ENCODE data around the gene TMEM231. TPM values are rescaled to one million over a fixed set of nuclear protein-coding genes. Genes with fewer than 3 reads are reported as not detected.

The TMEM231 gene
- total and polyA plus RNA-seq, 2 of the 8 experiments (the other 6 are each of a cell fraction or from before 2014, with no cell fraction given), result 8.3 to 26.7 TPM

DNA sequence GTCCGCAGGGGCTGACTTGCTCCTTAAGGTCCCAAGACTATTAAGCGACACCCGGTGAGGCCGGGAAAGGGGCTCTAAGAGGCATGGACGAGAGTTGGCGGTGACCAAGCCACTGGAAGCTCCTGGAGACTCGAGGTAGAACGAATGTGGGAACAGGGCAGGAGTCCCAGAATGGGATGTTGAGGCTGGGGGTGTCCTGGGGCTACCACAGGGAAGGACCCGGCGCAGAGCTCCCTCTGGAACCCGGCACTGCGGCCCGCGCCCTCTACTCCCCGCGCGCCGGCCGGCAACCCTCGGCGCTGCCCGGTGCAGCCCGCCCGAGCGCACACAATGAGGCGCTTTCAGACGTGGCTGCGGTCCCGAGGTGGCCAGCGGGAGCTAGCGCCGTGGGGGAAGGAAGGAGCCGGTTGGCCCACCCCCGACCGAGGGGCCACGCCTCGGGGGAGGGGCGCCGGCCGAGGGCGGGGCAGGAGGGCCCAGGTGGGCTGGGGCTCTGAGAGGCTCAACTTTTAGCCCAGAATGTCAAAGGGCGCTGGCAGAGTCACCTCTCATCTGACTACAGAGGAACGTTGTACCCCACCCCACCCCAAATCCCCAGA lies 60.9 kb downstream of the TMEM231 start, which contains the start of gene CHST6:
TSS of gene CHST6 (minus strand) at position 366 of the 599 bp plus-strand sequence. CDS start 15,613 bp downstream, outside the sequence.
- H3K23ac ChIP-seq (ENCODE audit: insufficient read length), result no peak within 1 kb of the TSS
- H2BK15ac ChIP-seq (ENCODE audit: low read length), result no peak within 1 kb of the TSS
- H3K9me3 ChIP-seq (ENCODE audit: insufficient read depth in 2 of 2, low read depth in 1 of 2, low read length in 1 of 2), result no peaks in the 10 kb centered on the region
- H3K27me3 ChIP-seq (replicated peaks in 1 of 4; ENCODE audit: control insufficient read depth in 3 of 4, extremely low read depth in 1 of 4, insufficient read depth in 3 of 4, low read length in 3 of 4), result 0 out of 7 replicates have a peak, but pooled peaks cover 0 to 2% (median 0%) of the 10 kb centered on the region in 4 experiments
- ChIA-PET CTCF (ENCODE audit: partially characterized antibody) (interaction anchor here (0.8 to 5.6 kb wide), 10 partner anchors 8 to 74 kb away, joined by 3 to 56 read pairs (median 4); partner anchors contain the start of gene TMEM170A), POLR2A (ENCODE audit: partially characterized antibody) (interaction anchor here (0.6 to 3.8 kb wide), 27 partner anchors 8 to 1219 kb away, joined by 3 to 73 read pairs (median 4); partner anchors contain the start of genes CFDP1, TMEM170A and TMEM231)
- H3K23me2 ChIP-seq (ENCODE audit: low read depth, low read length), result peaks cover 6% of the 10 kb centered on the region; the same call in 1 of the 2 replicates
- H3K4me1 ChIP-seq (replicated peaks in 1 of 4; ENCODE audit: control insufficient read depth in 3 of 4, insufficient read depth in 4 of 4, low read length in 3 of 4), result peaks cover 0 to 6% (median under 1%) of the 10 kb centered on the region in 4 experiments; a peak in 3 of 7 replicates
- H3K79me1 ChIP-seq (ENCODE audit: low read depth, low read length), result peaks cover 3% of the 10 kb centered on the region; the same call in 1 of the 2 replicates
- FAIRE-seq, result no peak
- H4K5ac ChIP-seq (ENCODE audit: insufficient read length, low read depth, low read length), result peak within 1 kb of the TSS; percentile 35
- H3K27ac ChIP-seq (ENCODE audit: low read depth, low read length), result peak within 1 kb of the TSS; percentile 25; the same call in 1 of the 2 replicates
- peak within 1 kb of the TSS; percentile 88 for H3K18ac ChIP-seq (ENCODE audit: extremely low read depth, low read length)
- DNase-seq (ENCODE audit: low read depth in 1 of 2, low spot score in 2 of 2), result peak in 1 of 2 experiments; percentile 91
- H2BK5ac ChIP-seq (ENCODE audit: low read depth, low read length), result no peak within 1 kb of the TSS
- no peaks in the 10 kb centered on the region for H3K36me3 ChIP-seq (ENCODE audit: control insufficient read depth in 2 of 4, insufficient read depth in 4 of 4, low read length in 3 of 4)
- no peak within 1 kb of the TSS for H2AK5ac ChIP-seq (ENCODE audit: low read depth, low read length)
- 2% methylated on average over 40 of the region's 43 CpGs; no CpG with 5 or more reads in 1 of the 2 experiments for WGBS, 2 experiments (ENCODE audit: extremely low coverage in 1 of 2, insufficient coverage in 1 of 2, insufficient read length in 1 of 2, insufficient replicate concordance in 2 of 2, low coverage in 1 of 2, low lambda C conversion rate in 2 of 2, missing lambda C conversion rate in 1 of 2)
- peaks cover 0 to 5% of the 10 kb centered on the region in 2 experiments for H4K20me1 ChIP-seq (replicated peaks in 1 of 2; ENCODE audit: control insufficient read depth in 1 of 2, insufficient read depth in 2 of 2, low read length in 2 of 2)
- peak within 1 kb of the TSS; percentile 56 for H4K91ac ChIP-seq (replicated peaks; ENCODE audit: insufficient read length, low read length)
- H3K14ac ChIP-seq (ENCODE audit: insufficient read length), result no peak within 1 kb of the TSS
- peak within 1 kb of the TSS; percentile 70 to 80 (median 72) for H3K9ac ChIP-seq (replicated peaks in 1 of 4; ENCODE audit: extremely low read depth in 1 of 4, low read depth in 3 of 4, low read length in 3 of 4)
- peak within 1 kb of the TSS; percentile 91 for H3K4ac ChIP-seq (replicated peaks; ENCODE audit: insufficient read length, low read depth, low read length)
- no peak within 1 kb of the TSS for H2BK20ac ChIP-seq (ENCODE audit: low read length)
- peak within 1 kb of the TSS; percentile 55 for H2AFZ ChIP-seq (ENCODE audit: low read length)
- H3K4me2 ChIP-seq (ENCODE audit: insufficient read depth in 1 of 2, low read depth in 2 of 2, low read length in 2 of 2), result peak within 1 kb of the TSS; percentile 72 to 84
- H3K4me3 ChIP-seq (ENCODE audit: extremely low read depth in 1 of 4, insufficient read depth in 2 of 4, low read depth in 3 of 4, low read length in 4 of 4), result peak within 1 kb of the TSS; percentile 66 to 87 (median 78)
- peak within 1 kb of the TSS; percentile 84 for H2BK12ac ChIP-seq (ENCODE audit: low read depth, low read length)
- H2BK120ac ChIP-seq (replicated peaks; ENCODE audit: low read depth, low read length), result no peak within 1 kb of the TSS
- peak within 1 kb of the TSS; percentile 26 for H3K56ac ChIP-seq (replicated peaks; ENCODE audit: insufficient read length, low read depth, low read length)
- peaks cover 0 to 3% of the 10 kb centered on the region in 2 experiments; a peak in 1 of 4 replicates for H3K79me2 ChIP-seq (ENCODE audit: control insufficient read depth in 1 of 2, insufficient read depth in 2 of 2, low read length in 2 of 2)
- peak within 1 kb of the TSS; percentile 90 for H4K8ac ChIP-seq (ENCODE audit: extremely low read depth, insufficient read depth, low read length)
- TF ChIP-seq POLR2A (IDR thresholded peaks at IDR 0.05; ENCODE audit: control extremely low read depth in 1 of 2, low read depth in 2 of 2, low read length in 2 of 2) (peak; percentile 87 to 91), SAP30 (IDR thresholded peaks at IDR 0.05; ENCODE audit: insufficient read depth, insufficient replicate concordance, low read length) (no peak), CHD2 (IDR thresholded peaks at IDR 0.05; ENCODE audit: low read length) (no peak), POLR2AphosphoS5 (IDR thresholded peaks at IDR 0.05; ENCODE audit: low read depth, low read length) (peak; percentile 80; the same call in 1 of the 2 replicates), SP4 (IDR thresholded peaks at IDR 0.05; ENCODE audit: low read length) (no peak), SUZ12 (IDR thresholded peaks at IDR 0.05; ENCODE audit: low read length) (peak; percentile 42; the same call in 1 of the 2 replicates), ASH2L (IDR thresholded peaks at IDR 0.05; ENCODE audit: low read length) (peak; percentile 79), HDAC2 (IDR thresholded peaks at IDR 0.05; ENCODE audit: borderline replicate concordance in 1 of 2, low read depth in 2 of 2, low read length in 2 of 2) (peak in 1 of 2 experiments; percentile 80; a peak in 1 of 4 replicates)
- TF ChIP-seq, protein P1, sequence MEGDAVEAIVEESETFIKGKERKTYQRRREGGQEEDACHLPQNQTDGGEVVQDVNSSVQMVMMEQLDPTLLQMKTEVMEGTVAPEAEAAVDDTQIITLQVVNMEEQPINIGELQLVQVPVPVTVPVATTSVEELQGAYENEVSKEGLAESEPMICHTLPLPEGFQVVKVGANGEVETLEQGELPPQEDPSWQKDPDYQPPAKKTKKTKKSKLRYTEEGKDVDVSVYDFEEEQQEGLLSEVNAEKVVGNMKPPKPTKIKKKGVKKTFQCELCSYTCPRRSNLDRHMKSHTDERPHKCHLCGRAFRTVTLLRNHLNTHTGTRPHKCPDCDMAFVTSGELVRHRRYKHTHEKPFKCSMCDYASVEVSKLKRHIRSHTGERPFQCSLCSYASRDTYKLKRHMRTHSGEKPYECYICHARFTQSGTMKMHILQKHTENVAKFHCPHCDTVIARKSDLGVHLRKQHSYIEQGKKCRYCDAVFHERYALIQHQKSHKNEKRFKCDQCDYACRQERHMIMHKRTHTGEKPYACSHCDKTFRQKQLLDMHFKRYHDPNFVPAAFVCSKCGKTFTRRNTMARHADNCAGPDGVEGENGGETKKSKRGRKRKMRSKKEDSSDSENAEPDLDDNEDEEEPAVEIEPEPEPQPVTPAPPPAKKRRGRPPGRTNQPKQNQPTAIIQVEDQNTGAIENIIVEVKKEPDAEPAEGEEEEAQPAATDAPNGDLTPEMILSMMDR (IDR thresholded peaks at IDR 0.05; ENCODE audit: control extremely low read depth in 1 of 3, insufficient read depth in 1 of 3, low read depth in 1 of 3, low read length in 3 of 3), result no peak
